ENCODE measurements around the gene TXNRD3.
"Not testable (repeated sequence)": the region's sequence is repeated elsewhere in the genome, so short reads cannot be mapped to it uniquely, and the experiment has no call there.

Gene TXNRD3

GRCh38 chr3:126638790-126639189 lies 16.1 kb downstream of the TXNRD3 start:
- no peak for DNase-seq

GRCh38 chr3:126636436-126636835 lies 18.5 kb downstream of the TXNRD3 start:
- DNase-seq: no peak

GRCh38 chr3:126634803-126635202 lies 20.1 kb downstream of the TXNRD3 start:
- no peak for DNase-seq

GRCh38 chr3:126630020-126630419 lies 24.9 kb downstream of the TXNRD3 start:
- DNase-seq: no peak

- not testable (repeated sequence) for DNase-seq
These were observed 29.2 kb downstream of the TXNRD3 start for GRCh38 chr3:126625735-126626134.

GRCh38 chr3:126622694-126623093 lies 32.2 kb downstream of the TXNRD3 start:
- DNase-seq: no peak

GRCh38 chr3:126621627-126622345 lies 33.1 kb downstream of the TXNRD3 start:
- no peak for DNase-seq

GRCh38 chr3:126621171-126621570 lies 33.8 kb downstream of the TXNRD3 start:
- DNase-seq: no peak

GRCh38 chr3:126620738-126621137 lies 34.2 kb downstream of the TXNRD3 start:
- DNase-seq: no peak

- DNase-seq: no peak
These were observed 36.2 kb downstream of the TXNRD3 start for GRCh38 chr3:126618760-126619159.

- DNase-seq: no peak
These were observed 36.9 kb downstream of the TXNRD3 start for GRCh38 chr3:126618021-126618420.

GRCh38 chr3:126617571-126617970 lies 37.4 kb downstream of the TXNRD3 start:
- no peak for DNase-seq

- no peak for DNase-seq
These were observed 38.0 kb downstream of the TXNRD3 start for GRCh38 chr3:126616931-126617330.

GRCh38 chr3:126613479-126614188 lies 41.3 kb downstream of the TXNRD3 start:
- peak; percentile 35 for DNase-seq

GRCh38 chr3:126612479-126613205 lies 42.3 kb downstream of the TXNRD3 start:
- DNase-seq: no peak

GRCh38 chr3:126609909-126610308 lies 45.0 kb downstream of the TXNRD3 start:
- no peak for DNase-seq

GRCh38 chr3:126607214-126607908 lies 47.6 kb downstream of the TXNRD3 start:
- DNase-seq: peak; percentile 80

GRCh38 chr3:126606001-126606400 lies 48.9 kb downstream of the TXNRD3 start:
- DNase-seq: no peak

- no peak for DNase-seq
These were observed 50.2 kb downstream of the TXNRD3 start for GRCh38 chr3:126604691-126605090.

- no peak for DNase-seq
These were observed 55.8 kb downstream of the TXNRD3 start for GRCh38 chr3:126599101-126599500.

- DNase-seq: not testable (repeated sequence)
These were observed 59.4 kb downstream of the TXNRD3 start for GRCh38 chr3:126595479-126595878.

GRCh38 chr3:126591515-126591914 lies 63.4 kb downstream of the TXNRD3 start:
- DNase-seq: not testable (repeated sequence)

GRCh38 chr3:126582311-126582710 lies 72.6 kb downstream of the TXNRD3 start:
- no peak for DNase-seq

Measured in activated CD4-positive, alpha-beta T cell treated with anti-CD3 and anti-CD28 coated beads, Interleukin-10, Interleukin-2, amounts not matched to agents 100 ng/mL and 50 ng/mL, durations not matched to agents 16 hours and 8 hours (primary cell).